ENCODE measurements around the gene DTX4.

DTX4 gene

DNA sequence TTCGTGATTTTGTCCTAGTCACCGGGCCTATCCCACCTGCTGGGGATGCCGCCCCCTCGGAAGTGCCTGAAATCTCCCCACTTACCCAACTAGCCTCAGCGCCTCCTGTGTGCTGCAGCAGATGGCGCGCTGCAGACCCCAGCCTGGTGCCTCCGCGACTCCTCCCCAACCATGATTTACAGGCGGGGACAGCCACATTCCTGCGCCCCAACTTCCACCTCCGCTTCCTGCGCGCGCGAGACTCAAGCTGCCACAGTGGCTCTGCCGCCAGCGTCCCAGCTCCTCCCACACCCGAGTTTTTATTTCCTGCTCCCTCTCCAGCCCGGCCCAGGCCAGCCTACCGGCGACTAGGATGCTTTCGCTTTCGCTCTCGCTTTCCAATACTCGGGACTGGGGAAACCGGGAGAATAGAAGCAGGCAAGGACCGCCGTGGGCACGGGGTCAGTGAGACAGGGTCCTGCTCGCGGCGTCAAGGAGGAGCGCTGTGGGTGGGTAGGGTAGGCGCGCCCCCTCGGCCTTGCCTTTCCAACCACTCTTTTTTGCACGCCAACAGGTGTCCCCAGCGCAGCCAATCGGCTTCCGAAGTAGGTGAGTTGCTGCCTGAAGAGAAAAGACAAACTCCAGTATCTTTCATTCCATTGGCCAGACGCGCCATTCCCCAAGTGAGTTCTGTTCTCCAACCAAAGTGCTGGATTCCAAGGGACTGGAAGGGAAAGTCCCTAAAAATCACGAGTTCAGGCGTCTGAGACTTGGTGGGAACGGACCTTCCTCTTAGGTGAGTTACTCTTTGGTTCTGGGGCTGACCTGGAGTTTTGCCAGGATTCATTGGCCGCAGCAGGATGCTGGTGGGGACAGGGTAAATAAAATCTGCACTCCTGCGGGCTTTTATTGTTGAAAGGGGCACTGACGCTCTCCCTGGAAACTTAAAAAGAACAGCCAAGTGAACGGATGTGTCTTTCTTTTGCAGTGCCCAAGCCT lies 29.1 kb upstream of the DTX4 start, which contains the start of gene FAM111A:
FAM111A (plus strand) TSS at position 327 of the 978 bp plus-strand sequence. CDS start 6,017 bp downstream, outside the sequence.
- TF ChIP-seq, protein P1, sequence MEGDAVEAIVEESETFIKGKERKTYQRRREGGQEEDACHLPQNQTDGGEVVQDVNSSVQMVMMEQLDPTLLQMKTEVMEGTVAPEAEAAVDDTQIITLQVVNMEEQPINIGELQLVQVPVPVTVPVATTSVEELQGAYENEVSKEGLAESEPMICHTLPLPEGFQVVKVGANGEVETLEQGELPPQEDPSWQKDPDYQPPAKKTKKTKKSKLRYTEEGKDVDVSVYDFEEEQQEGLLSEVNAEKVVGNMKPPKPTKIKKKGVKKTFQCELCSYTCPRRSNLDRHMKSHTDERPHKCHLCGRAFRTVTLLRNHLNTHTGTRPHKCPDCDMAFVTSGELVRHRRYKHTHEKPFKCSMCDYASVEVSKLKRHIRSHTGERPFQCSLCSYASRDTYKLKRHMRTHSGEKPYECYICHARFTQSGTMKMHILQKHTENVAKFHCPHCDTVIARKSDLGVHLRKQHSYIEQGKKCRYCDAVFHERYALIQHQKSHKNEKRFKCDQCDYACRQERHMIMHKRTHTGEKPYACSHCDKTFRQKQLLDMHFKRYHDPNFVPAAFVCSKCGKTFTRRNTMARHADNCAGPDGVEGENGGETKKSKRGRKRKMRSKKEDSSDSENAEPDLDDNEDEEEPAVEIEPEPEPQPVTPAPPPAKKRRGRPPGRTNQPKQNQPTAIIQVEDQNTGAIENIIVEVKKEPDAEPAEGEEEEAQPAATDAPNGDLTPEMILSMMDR (conservative IDR thresholded peaks at IDR 0.05; ENCODE audit: low read length), result peak; percentile 31
- peak; percentile 85 for DNase-seq (ENCODE audit: low read depth)
- peak within 1 kb of the TSS; percentile 87 for H3K4me3 ChIP-seq (ENCODE audit: low read length)

DNA sequence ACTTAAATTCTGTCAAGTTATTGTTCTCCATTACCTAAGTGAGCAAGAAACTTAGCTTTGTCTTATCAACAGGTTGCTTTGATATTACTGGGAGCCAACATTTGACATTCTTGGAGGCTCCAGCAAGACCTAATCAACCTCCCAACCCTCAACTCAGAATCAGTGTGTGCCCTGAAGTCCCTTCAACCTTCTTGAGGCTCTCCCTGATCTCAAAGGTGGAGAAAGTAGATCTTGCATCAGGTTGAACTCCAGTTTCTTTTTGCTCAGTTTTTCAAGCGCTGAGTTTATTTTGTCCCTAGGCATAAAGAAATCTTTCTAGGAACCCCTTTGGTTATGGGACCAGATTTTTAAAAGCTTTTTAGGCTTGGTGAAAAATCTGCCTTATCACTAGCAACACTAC lies 27.8 kb upstream of the DTX4 start:
- no peak for DNase-seq (ENCODE audit: low read depth)
- TF ChIP-seq, protein P1 (conservative IDR thresholded peaks at IDR 0.05; ENCODE audit: low read length), result no peak
- peak overlapping the region; percentile 65 for H3K4me3 ChIP-seq (ENCODE audit: low read length)

DNA sequence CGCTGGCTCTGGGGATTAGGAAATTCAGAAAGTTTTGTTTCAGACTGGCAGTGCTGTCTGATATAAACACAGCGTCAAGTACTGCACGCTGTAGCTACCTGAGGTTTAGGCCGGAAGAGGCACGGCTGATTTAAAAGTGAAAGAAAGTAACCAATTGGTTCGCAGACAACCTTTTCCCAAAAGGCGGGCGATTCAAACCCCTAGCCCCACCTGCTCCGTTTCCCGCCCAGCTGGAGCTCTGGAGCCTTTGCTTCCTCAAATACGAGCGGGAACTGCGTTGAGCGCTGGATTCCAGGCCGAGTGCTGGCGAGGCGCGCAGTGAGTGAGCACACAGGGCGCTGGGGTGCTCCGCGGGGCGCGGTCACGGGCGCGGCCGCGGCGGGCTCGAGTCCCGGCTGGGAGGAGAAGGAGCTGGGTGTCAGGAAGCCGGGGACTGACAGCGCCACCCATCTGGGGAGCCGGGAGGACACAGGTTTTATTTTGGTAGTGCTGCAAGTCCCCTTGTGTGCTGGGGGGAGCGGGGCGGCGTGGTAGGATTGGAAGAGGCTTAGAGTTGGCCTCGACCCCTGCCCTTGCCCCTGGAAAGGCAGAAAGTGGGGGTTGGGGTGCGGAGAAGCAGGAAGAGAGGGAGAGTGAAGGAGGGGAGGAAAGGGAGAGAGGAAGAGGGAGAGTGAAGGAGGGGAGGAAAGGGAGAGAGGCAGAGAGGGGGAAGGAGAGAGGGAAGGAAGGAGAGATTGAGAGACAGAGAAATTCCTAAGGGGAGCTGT lies 27.2 kb upstream of the DTX4 start:
- TF ChIP-seq, protein P1 (conservative IDR thresholded peaks at IDR 0.05; ENCODE audit: low read length), result peak; percentile 7; the same call in 1 of the 2 replicates
- peak; percentile 78 for DNase-seq (ENCODE audit: low read depth)

DNA sequence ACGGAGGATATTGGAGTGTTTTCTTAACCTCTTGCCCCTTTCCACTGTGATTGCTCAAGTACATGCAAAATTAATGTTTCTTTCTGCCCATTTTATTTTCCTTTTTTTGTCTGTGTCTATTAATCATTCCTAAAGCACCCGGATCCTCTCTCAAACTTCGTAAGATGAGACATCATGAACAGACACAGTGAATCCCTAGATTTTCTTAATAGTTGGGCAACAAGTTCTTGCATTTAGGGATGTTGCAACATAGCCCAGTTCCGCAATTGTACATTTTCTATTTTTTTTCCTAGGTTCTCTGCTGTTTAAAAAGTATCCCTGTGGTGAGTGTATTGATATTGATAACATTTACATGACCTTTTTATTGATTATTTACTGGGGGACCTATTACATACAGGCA lies 26.4 kb upstream of the DTX4 start:
- TF ChIP-seq, protein P1 (conservative IDR thresholded peaks at IDR 0.05; ENCODE audit: low read length), result no peak
- peak overlapping the region; percentile 65 for H3K4me3 ChIP-seq (ENCODE audit: low read length)
- DNase-seq (ENCODE audit: low read depth), result peak; percentile 85

More for the DNA sequence above, 27.2 kb upstream of the DTX4 start:
- H3K4me3 ChIP-seq (ENCODE audit: low read length), result peak overlapping the region; percentile 65

DNA sequence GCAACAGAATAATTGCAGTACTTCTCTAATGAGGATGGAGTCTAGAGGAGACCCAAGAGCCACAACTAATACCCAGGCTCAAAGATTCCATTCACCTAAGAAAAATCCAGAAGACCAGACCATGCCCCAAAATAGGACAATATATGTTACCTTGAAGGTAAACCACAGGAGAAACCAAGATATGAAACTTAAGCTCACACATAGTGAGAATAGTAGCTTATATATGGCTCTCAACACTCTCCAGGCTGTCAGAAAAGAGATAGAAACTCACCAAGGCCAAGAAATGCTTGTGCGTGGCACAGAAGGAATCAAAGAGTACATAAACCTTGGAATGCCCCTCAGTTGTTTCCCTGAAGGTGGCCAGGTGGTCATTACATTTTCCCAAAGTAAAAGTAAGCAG lies 20.2 kb upstream of the DTX4 start:
- no peak for DNase-seq (ENCODE audit: low read depth)
- no peak overlapping the region for H3K4me3 ChIP-seq (ENCODE audit: low read length)
- TF ChIP-seq, protein P1 (conservative IDR thresholded peaks at IDR 0.05; ENCODE audit: low read length), result no peak

DNA sequence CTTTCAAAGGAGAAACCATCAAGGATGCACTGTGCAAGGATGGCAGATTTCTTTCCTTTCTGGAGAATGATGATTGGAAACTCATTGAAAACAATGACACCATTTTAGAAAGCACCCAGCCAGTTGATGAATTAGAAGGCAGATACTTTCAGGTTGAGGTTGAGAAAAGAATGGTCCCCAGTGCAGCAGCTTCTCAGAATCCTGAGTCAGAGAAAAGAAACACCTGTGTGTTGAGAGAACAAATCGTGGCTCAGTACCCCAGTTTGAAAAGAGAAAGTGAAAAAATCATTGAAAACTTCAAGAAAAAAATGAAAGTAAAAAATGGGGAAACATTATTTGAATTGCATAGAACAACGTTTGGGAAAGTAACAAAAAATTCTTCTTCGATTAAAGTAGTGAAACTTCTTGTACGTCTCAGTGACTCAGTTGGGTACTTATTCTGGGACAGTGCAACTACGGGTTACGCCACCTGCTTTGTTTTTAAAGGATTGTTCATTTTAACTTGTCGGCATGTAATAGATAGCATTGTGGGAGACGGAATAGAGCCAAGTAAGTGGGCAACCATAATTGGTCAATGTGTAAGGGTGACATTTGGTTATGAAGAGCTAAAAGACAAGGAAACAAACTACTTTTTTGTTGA lies 19.5 kb upstream of the DTX4 start:
- H3K4me3 ChIP-seq (ENCODE audit: low read length), result no peak overlapping the region
- TF ChIP-seq, protein P1 (conservative IDR thresholded peaks at IDR 0.05; ENCODE audit: low read length), result no peak
- no peak for DNase-seq (ENCODE audit: low read depth)

Measured in AG10803 (cell line).